Measurements from ENCODE around the gene LRRC4C.

DNA sequence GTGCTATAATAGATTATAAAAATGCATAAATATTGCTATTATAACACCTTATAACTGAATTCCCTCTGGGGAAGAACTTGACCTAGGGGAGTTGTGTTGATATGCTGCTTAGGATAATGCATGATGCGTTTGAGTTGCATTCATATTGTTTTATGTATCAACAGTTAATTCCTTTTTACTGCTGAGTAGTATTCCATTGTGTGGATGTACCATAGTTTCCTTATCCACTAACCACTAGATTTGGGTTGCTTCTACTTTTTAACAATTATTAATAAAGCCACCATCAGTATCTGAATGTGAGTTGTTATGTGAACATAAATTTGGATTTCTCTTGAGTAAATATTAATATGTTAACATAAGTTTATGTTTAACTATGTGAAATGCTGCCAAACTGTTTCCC lies 19.7 kb upstream of the LRRC4C start:
- TF ChIP-seq REST (IDR thresholded peaks at IDR 0.05; ENCODE audit: unreplicated experiment), result no peak
- TF ChIP-seq, protein P1, sequence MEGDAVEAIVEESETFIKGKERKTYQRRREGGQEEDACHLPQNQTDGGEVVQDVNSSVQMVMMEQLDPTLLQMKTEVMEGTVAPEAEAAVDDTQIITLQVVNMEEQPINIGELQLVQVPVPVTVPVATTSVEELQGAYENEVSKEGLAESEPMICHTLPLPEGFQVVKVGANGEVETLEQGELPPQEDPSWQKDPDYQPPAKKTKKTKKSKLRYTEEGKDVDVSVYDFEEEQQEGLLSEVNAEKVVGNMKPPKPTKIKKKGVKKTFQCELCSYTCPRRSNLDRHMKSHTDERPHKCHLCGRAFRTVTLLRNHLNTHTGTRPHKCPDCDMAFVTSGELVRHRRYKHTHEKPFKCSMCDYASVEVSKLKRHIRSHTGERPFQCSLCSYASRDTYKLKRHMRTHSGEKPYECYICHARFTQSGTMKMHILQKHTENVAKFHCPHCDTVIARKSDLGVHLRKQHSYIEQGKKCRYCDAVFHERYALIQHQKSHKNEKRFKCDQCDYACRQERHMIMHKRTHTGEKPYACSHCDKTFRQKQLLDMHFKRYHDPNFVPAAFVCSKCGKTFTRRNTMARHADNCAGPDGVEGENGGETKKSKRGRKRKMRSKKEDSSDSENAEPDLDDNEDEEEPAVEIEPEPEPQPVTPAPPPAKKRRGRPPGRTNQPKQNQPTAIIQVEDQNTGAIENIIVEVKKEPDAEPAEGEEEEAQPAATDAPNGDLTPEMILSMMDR (conservative IDR thresholded peaks at IDR 0.05; ENCODE audit: low read depth in 2 of 2), result no peak
- no peak for TF ChIP-seq ZNF114 (CRISPR knock-in tag; IDR thresholded peaks at IDR 0.05)
- no peak for TF ChIP-seq EZH2 (IDR thresholded peaks at IDR 0.05; ENCODE audit: low read depth, unreplicated experiment)
- TF ChIP-seq POLR2AphosphoS5 (IDR thresholded peaks at IDR 0.05; ENCODE audit: low read depth), result no peak
- no peak for TF ChIP-seq JUNB (IDR thresholded peaks at IDR 0.05; ENCODE audit: unreplicated experiment)

All from GM23338 (cell line).